Upper lobe of left lung (tissue), 4 donors: ENCODE data around the gene SEMA3G.

ENCODE experiments used
- EP300 ChIP-seq, 4 donors: sonication (generic); formaldehyde crosslinking; IDR thresholded peaks; one replicate each; pipeline ENCODE4 v1.5.1; 2017; ENCODE audit warnings: antibody characterized with exemption in 4 of 4, control low read depth in 2 of 4
- POLR2AphosphoS5 ChIP-seq, 2 donors: sonication (generic); formaldehyde crosslinking; IDR thresholded peaks; one replicate each; pipeline ENCODE4 v1.5.1; 2017; ENCODE audit warnings: antibody characterized with exemption in 2 of 2

GRCh38 chr3:52443268-52443610, 1.7 kb downstream of the SEMA3G start:
- TF ChIP-seq EP300 (IDR thresholded peaks at IDR 0.05) (no peak), POLR2AphosphoS5 (IDR thresholded peaks at IDR 0.05) (no peak)
